HL-60 (cell line): ENCODE results near the gene LMF1.

ENCODE experiments used
- DNase-seq, 2 experiments: peaks; one replicate each; pipeline ENCODE4 v3.0.0-alpha.2; 2010 to 2020; ENCODE audit warnings: low read depth in 1 of 2, low spot score in 1 of 2
- H3K27ac ChIP-seq: fragments of 250-450 bp; sonication (Bioruptor Pico); replicated peaks from 2 replicates; pipeline ENCODE4 v1.5.1; 2020; ENCODE audit warnings: mild to moderate bottlenecking, moderate library complexity
- H3K27me3 ChIP-seq: fragments of 250-450 bp; sonication (Bioruptor Pico); 2 replicates; pipeline ENCODE4 v1.5.1; 2021; ENCODE audit warnings: mild to moderate bottlenecking, moderate library complexity; ENCODE audit not compliant: insufficient read depth, poor library complexity, severe bottlenecking
- H3K4me3 ChIP-seq: replicated peaks from 2 replicates; pipeline ENCODE4 v1.5.1; 2011; ENCODE audit warnings: mild to moderate bottlenecking, control low read depth, low read length; ENCODE audit not compliant: insufficient read depth
- GABPA ChIP-seq: IDR thresholded peaks from 2 replicates; pipeline ENCODE4 v1.6.1; 2012; ENCODE audit warnings: low read depth
- POLR2AphosphoS5 ChIP-seq: IDR thresholded peaks from 2 replicates; pipeline ENCODE4 v1.6.1; 2012; ENCODE audit warnings: low read depth
- SPI1 ChIP-seq: IDR thresholded peaks from 2 replicates; pipeline ENCODE4 v1.6.1; 2012; ENCODE audit warnings: low read depth, mild to moderate bottlenecking, borderline replicate concordance
- TF ChIP-seq, protein P1 (sequence below): IDR thresholded peaks from one replicate; pipeline ENCODE4 v1.5.1; 2011; ENCODE audit warnings: low read length, control low read depth, inconsistent platforms; ENCODE audit not compliant: insufficient read depth
- TF ChIP-seq, protein P2 (sequence below): IDR thresholded peaks from 2 replicates; pipeline ENCODE4 v1.6.1; 2012; ENCODE audit warnings: low read depth; ENCODE audit not compliant: insufficient replicate concordance

Gene LMF1

DNA sequence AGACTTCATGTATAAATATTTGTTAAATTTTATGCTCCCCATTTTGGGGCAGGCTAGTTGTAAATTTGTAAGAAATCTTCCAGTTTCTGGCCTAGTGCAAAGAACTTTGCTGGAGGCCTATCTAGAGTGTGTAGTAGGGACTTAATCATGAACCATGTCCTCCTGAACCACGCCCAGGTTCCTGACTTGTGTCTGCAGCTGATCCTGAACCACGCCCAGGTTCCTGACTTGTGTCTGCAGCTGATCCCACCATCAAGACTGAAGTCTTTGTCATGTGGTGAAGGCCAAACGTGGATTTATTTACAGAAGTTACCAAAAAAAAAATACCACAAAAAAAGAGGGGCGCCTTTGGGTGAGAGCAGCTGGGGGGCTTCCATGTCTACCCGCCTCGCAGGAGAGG lies 33.1 kb downstream of the LMF1 start:
- H3K4me3 ChIP-seq: no peak overlapping the region
- DNase-seq: no peak
- TF ChIP-seq SPI1 (no peak), GABPA (no peak), POLR2AphosphoS5 (no peak)
- TF ChIP-seq, protein P1, sequence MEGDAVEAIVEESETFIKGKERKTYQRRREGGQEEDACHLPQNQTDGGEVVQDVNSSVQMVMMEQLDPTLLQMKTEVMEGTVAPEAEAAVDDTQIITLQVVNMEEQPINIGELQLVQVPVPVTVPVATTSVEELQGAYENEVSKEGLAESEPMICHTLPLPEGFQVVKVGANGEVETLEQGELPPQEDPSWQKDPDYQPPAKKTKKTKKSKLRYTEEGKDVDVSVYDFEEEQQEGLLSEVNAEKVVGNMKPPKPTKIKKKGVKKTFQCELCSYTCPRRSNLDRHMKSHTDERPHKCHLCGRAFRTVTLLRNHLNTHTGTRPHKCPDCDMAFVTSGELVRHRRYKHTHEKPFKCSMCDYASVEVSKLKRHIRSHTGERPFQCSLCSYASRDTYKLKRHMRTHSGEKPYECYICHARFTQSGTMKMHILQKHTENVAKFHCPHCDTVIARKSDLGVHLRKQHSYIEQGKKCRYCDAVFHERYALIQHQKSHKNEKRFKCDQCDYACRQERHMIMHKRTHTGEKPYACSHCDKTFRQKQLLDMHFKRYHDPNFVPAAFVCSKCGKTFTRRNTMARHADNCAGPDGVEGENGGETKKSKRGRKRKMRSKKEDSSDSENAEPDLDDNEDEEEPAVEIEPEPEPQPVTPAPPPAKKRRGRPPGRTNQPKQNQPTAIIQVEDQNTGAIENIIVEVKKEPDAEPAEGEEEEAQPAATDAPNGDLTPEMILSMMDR: no peak
- TF ChIP-seq, protein P2, sequence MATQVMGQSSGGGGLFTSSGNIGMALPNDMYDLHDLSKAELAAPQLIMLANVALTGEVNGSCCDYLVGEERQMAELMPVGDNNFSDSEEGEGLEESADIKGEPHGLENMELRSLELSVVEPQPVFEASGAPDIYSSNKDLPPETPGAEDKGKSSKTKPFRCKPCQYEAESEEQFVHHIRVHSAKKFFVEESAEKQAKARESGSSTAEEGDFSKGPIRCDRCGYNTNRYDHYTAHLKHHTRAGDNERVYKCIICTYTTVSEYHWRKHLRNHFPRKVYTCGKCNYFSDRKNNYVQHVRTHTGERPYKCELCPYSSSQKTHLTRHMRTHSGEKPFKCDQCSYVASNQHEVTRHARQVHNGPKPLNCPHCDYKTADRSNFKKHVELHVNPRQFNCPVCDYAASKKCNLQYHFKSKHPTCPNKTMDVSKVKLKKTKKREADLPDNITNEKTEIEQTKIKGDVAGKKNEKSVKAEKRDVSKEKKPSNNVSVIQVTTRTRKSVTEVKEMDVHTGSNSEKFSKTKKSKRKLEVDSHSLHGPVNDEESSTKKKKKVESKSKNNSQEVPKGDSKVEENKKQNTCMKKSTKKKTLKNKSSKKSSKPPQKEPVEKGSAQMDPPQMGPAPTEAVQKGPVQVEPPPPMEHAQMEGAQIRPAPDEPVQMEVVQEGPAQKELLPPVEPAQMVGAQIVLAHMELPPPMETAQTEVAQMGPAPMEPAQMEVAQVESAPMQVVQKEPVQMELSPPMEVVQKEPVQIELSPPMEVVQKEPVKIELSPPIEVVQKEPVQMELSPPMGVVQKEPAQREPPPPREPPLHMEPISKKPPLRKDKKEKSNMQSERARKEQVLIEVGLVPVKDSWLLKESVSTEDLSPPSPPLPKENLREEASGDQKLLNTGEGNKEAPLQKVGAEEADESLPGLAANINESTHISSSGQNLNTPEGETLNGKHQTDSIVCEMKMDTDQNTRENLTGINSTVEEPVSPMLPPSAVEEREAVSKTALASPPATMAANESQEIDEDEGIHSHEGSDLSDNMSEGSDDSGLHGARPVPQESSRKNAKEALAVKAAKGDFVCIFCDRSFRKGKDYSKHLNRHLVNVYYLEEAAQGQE: no peak
- H3K27ac ChIP-seq: no peak overlapping the region
- H3K27me3 ChIP-seq: no peaks in the 10 kb centered on the region

DNA sequence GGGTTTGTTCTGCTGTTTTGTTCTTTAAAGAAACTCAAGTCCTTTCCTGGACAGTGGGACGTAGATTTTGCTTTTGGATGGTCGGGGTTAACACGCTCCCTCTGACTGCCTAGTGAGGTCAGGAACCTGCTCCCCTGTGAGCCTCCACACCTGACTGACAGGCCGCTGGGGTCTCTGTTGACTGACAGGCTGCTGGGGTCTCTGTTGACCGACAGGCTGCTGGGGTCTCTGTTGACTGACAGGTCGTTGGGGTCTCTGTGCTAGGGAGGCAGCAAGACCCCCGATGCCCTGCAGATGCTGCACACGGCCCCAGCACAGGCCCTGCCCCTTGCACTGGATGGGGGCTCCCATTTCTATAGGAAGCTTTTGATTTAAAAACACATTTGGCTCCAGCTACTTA lies 33.5 kb downstream of the LMF1 start:
- Histone ChIP-seq H3K27ac (no peak overlapping the region), H3K27me3 (no peaks in the 10 kb centered on the region), H3K4me3 (no peak overlapping the region)
- TF ChIP-seq POLR2AphosphoS5 (no peak), SPI1 (no peak)
- TF ChIP-seq, protein P1: no peak
- TF ChIP-seq, protein P2: no peak
- no peak for DNase-seq

DNA sequence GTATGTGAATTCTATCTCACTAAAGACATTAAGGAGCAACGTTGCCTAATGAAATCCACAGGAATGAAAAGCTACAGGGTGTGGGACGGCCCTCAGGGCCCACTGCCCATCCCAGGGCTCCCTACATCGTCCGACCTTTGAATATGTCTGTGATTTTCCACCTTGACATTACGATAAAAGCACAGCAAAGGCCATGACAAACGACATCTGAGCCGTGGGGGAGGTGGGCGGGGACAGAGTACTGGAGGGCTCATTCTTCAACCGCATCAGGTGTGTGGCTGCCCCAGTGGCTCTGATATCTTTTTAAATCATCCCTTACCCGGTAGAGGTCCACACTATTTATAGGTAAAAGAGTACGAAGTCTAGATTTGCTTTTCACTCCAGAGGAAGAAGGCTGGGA lies 35.1 kb downstream of the LMF1 start:
- H3K4me3 ChIP-seq: no peak overlapping the region
- TF ChIP-seq, protein P1: no peak
- TF ChIP-seq GABPA (no peak), POLR2AphosphoS5 (no peak), SPI1 (no peak)
- TF ChIP-seq, protein P2: no peak
- H3K27me3 ChIP-seq: no peaks in the 10 kb centered on the region
- H3K27ac ChIP-seq: no peak overlapping the region
- no peak for DNase-seq
